Ammon's horn (tissue), 1 donor: ENCODE measurements around the gene LRRN1.

Source experiments
- DNase-seq: peaks from one replicate; pipeline ENCODE4 v3.0.0-alpha.2; 2016; ENCODE audit warnings: low spot score

The LRRN1 gene

GRCh38 chr3:3799173-3800079, at the start of gene LRRN1:
TSS of gene LRRN1 (plus strand) at chr3:3799431. CDS start at chr3:3844642, 45,211 bp downstream.
- DNase-seq: peak; percentile 89

GRCh38 chr3:3753416-3753815, 45.8 kb upstream of the LRRN1 start:
- no peak for DNase-seq

- DNase-seq: no peak
These were observed 33.6 kb upstream of the LRRN1 start for GRCh38 chr3:3765661-3766060.

- DNase-seq: no peak
These were observed 33.1 kb upstream of the LRRN1 start for GRCh38 chr3:3766140-3766539.

- DNase-seq: no peak
These were observed 28.1 kb upstream of the LRRN1 start for GRCh38 chr3:3771094-3771493.

- no peak for DNase-seq
These were observed 27.7 kb upstream of the LRRN1 start for GRCh38 chr3:3771567-3771966.

GRCh38 chr3:3772338-3772737, 26.9 kb upstream of the LRRN1 start:
- no peak for DNase-seq

- peak; percentile 40 for DNase-seq
These were observed 26.3 kb upstream of the LRRN1 start for GRCh38 chr3:3772920-3773319.

- DNase-seq: no peak
These were observed 22.6 kb upstream of the LRRN1 start for GRCh38 chr3:3776607-3777006.

- DNase-seq: no peak
These were observed 21.0 kb upstream of the LRRN1 start for GRCh38 chr3:3778216-3778615.

GRCh38 chr3:3778641-3779270, 20.5 kb upstream of the LRRN1 start:
- DNase-seq: no peak

GRCh38 chr3:3782457-3782856, 16.8 kb upstream of the LRRN1 start:
- no peak for DNase-seq

GRCh38 chr3:3783210-3783609, 16.0 kb upstream of the LRRN1 start:
- no peak for DNase-seq

GRCh38 chr3:3783696-3784095, 15.5 kb upstream of the LRRN1 start:
- DNase-seq: peak; percentile 5

- DNase-seq: no peak
These were observed 6.8 kb upstream of the LRRN1 start for GRCh38 chr3:3792391-3792790.

GRCh38 chr3:3798631-3799113, 559 bp upstream of the LRRN1 start:
- peak; percentile 31 for DNase-seq

- peak; percentile 29 for DNase-seq
These were observed 837 bp downstream of the LRRN1 start for GRCh38 chr3:3800080-3800455.

- DNase-seq: peak; percentile 34
These were observed 1.7 kb downstream of the LRRN1 start for GRCh38 chr3:3800685-3801493.

GRCh38 chr3:3801494-3801841, 2.2 kb downstream of the LRRN1 start:
- DNase-seq: peak; percentile 28

GRCh38 chr3:3802046-3802445, 2.8 kb downstream of the LRRN1 start:
- DNase-seq: no peak

GRCh38 chr3:3804560-3804959, 5.3 kb downstream of the LRRN1 start:
- DNase-seq: no peak

GRCh38 chr3:3806092-3806491, 6.9 kb downstream of the LRRN1 start:
- no peak for DNase-seq

GRCh38 chr3:3806856-3807255, 7.6 kb downstream of the LRRN1 start:
- no peak for DNase-seq
